Colonic mucosa (tissue), 4 donors: ENCODE results near the gene CUL5. TPM values are rescaled to one million over a fixed set of nuclear protein-coding genes. Genes with fewer than 3 reads are reported as not detected.

Source experiments
- DNase-seq: peaks from one replicate; pipeline ENCODE4 v3.0.0-alpha.2; 2020
- H3K27ac ChIP-seq: fragments of 200-600 bp; one replicate; pipeline ENCODE4 v1.8.0; 2021
- H3K27me3 ChIP-seq: fragments of 200-600 bp; one replicate; pipeline ENCODE4 v1.8.0; 2021
- H3K36me3 ChIP-seq: fragments of 200-600 bp; one replicate; pipeline ENCODE4 v1.8.0; 2021
- H3K4me1 ChIP-seq: fragments of 200-600 bp; one replicate; pipeline ENCODE4 v1.8.0; 2021; ENCODE audit warnings: mild to moderate bottlenecking
- H3K4me3 ChIP-seq: fragments of 200-600 bp; one replicate; pipeline ENCODE4 v1.8.0; 2021
- H3K9ac ChIP-seq, 2 donors: one replicate each; pipeline ENCODE4 v1.7.0; 2013; ENCODE audit warnings: control low read depth in 2 of 2, low read depth in 2 of 2, low read length in 2 of 2
- H3K9me3 ChIP-seq: fragments of 200-600 bp; one replicate; pipeline ENCODE4 v1.8.0; 2021
- CTCF ChIP-seq: fragments of 200-600 bp; IDR thresholded peaks from one replicate; pipeline ENCODE4 v1.8.0; 2022; ENCODE audit warnings: antibody characterized with exemption, mild to moderate bottlenecking
- intact Hi-C: fragments of 100-400 bp; cut with DNase I; formaldehyde crosslinking; loops from one replicate; pipeline ENCODE4 v1.14.1; 2022
- total RNA-seq, 2 donors: library from RNA; stranded (reverse); fragmentation: NEBNext Ultra II Directional in 1 of 2; extraction: Animal tissue kit (Norgen Biotek cat#: 25700) in 1 of 2; gene quantifications; one replicate each; pipeline ENCODE4 v1.2.1, GENCODE V29; 2021
- donor health status: healthy.
- donor health status: DM: no; HTN: no; CAD: no.
- donor health status: DM: no; HTN: no; CAD: no.

CUL5 gene
- total RNA-seq, 2 donors from 2014 or later = 26.1 to 28.0 TPM

DNA sequence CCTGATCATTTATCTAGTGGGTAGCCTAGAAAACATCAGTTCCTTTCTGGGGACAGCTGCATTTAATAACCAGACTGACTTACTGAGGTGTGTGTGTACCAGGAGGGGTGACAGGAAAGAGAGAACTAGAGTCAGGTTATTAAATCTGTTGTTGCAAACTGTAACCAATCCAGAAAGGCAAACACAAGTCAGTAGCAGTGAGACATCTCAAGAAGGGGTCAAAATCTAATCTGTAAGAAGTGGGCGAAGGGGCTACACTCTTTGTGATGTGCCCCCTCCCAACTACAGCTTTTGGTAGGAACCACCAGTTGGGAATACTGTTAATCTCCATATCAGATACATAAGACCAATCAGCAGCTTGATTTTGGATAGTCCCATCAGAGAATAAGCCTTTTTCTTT is 26.3 kb downstream of the CUL5 start:
- no peak overlapping the region for H3K4me3 ChIP-seq
- H3K9me3 ChIP-seq = no peaks in the 10 kb centered on the region
- H3K9ac ChIP-seq = no peak overlapping the region
- DNase-seq = no peak
- no peaks in the 10 kb centered on the region for H3K4me1 ChIP-seq
- no peaks in the 10 kb centered on the region for H3K36me3 ChIP-seq
- H3K27me3 ChIP-seq = no peaks in the 10 kb centered on the region
- intact Hi-C loops = no loop called here
- TF ChIP-seq CTCF = no peak
- no peak overlapping the region for H3K27ac ChIP-seq

DNA sequence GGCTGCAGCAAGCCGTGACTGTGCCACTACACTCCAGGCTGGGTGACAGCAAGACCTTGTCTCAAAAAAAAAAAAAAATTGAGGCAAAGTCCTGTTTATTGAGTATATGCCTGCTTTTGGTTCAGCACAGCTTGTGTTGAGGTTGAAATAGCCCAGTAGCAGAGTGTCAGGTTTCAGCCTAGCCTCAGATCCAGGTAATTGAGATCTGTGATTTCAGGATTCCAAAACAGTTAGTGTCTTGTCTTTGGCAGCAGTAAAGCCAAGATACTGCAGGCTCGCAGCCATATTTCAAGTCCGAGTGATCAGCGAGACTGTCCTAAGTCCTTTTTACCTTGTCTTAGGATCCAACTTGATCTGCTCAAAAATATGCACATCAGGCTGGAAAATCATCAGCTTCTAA is 27.0 kb downstream of the CUL5 start:
- no peak for DNase-seq
- no peaks in the 10 kb centered on the region for H3K36me3 ChIP-seq
- H3K4me3 ChIP-seq = no peak overlapping the region
- H3K9me3 ChIP-seq = no peaks in the 10 kb centered on the region
- no peaks in the 10 kb centered on the region for H3K4me1 ChIP-seq
- no peak overlapping the region for H3K9ac ChIP-seq
- TF ChIP-seq CTCF = no peak
- no peak overlapping the region for H3K27ac ChIP-seq
- H3K27me3 ChIP-seq = no peaks in the 10 kb centered on the region
- intact Hi-C loops = no loop called here

GRCh38 chr11:108037211-108037610 is 28.5 kb downstream of the CUL5 start:
- Histone ChIP-seq H3K27me3 (no peaks in the 10 kb centered on the region), H3K36me3 (no peaks in the 10 kb centered on the region), H3K9me3 (no peaks in the 10 kb centered on the region), H3K4me3 (no peak overlapping the region), H3K4me1 (no peaks in the 10 kb centered on the region), H3K27ac (no peak overlapping the region), H3K9ac (no peak overlapping the region)
- no peak for TF ChIP-seq CTCF
- no peak for DNase-seq
- intact Hi-C loops = no loop called here

- Histone ChIP-seq H3K4me1 (no peaks in the 10 kb centered on the region), H3K36me3 (no peaks in the 10 kb centered on the region), H3K27ac (no peak overlapping the region), H3K4me3 (no peak overlapping the region), H3K9me3 (no peaks in the 10 kb centered on the region), H3K27me3 (no peaks in the 10 kb centered on the region), H3K9ac (no peak overlapping the region)
- intact Hi-C loops = no loop called here
- no peak for DNase-seq
- TF ChIP-seq CTCF = no peak
Measured at GRCh38 chr11:108037636-108038035, 28.9 kb downstream of the CUL5 start.

- Histone ChIP-seq H3K27me3 (no peaks in the 10 kb centered on the region), H3K9me3 (no peaks in the 10 kb centered on the region), H3K27ac (no peak overlapping the region), H3K36me3 (no peaks in the 10 kb centered on the region), H3K4me1 (no peaks in the 10 kb centered on the region), H3K4me3 (no peak overlapping the region), H3K9ac (no peak overlapping the region)
- intact Hi-C loops = no loop called here
- no peak for TF ChIP-seq CTCF
- no peak for DNase-seq
Measured at GRCh38 chr11:108048269-108048668, 39.6 kb downstream of the CUL5 start.

DNA sequence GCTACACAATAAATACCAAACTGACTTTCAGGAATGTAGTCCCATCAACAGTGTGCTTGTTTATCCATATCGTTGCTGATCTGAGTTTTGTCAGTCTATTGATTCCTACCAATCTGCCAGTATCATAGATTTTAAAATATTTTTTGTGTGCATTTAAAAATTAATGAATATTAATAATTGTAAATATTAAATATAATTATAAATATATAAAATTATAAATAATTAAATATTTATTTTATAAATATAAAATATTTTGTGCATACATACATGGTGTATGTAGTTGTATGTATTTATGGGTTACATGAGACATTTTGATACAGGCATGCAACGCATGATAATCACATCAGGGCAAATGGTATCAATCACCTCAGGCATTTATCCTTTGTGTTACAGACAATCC is 53.6 kb downstream of the CUL5 start:
- H3K9ac ChIP-seq = no peak overlapping the region
- no peaks in the 10 kb centered on the region for H3K9me3 ChIP-seq
- no peaks in the 10 kb centered on the region for H3K27me3 ChIP-seq
- no peak overlapping the region for H3K4me3 ChIP-seq
- intact Hi-C loops = no loop called here
- no peaks in the 10 kb centered on the region for H3K36me3 ChIP-seq
- no peak for DNase-seq
- no peaks in the 10 kb centered on the region for H3K4me1 ChIP-seq
- no peak for TF ChIP-seq CTCF
- no peak overlapping the region for H3K27ac ChIP-seq
